A549 (cell line): ENCODE results near the gene CLPTM1. TPM values are rescaled to one million over a fixed set of nuclear protein-coding genes. Genes with fewer than 3 reads are reported as not detected.

Source experiments
- ATAC-seq, 2 experiments: fragments of 200-7000 bp in 1 of 2; fragments of >200 bp in 1 of 2; cut with Nextera tagmentation in 1 of 2; cut with Tn5 transposase in 1 of 2; 3 replicates each; pipeline versions ENCODE4 v1.8.0 to v1.9.1; 2018 to 2020; ENCODE audit warnings: mild to moderate bottlenecking in 1 of 2, moderate library complexity in 1 of 2
- CTCF ChIA-PET: fragments of 300-600 bp; sonication (Branson Sonifier 250); formaldehyde crosslinking; extraction: SDS; loops from one replicate; lab custom pipeline; 2021; ENCODE audit warnings: antibody characterized with exemption, inconsistent platforms; lab: Yijun Ruan, JAX
- POLR2A ChIA-PET: fragments of 350-600 bp; formaldehyde crosslinking; extraction: SDS; loops from one replicate; lab custom pipeline; 2021; ENCODE audit warnings: antibody characterized with exemption, inconsistent platforms; lab: Yijun Ruan, JAX
- DNase-seq, 2 experiments: peaks; one replicate each; pipeline versions ENCODE4 v3.0.0 to v3.0.0-alpha.2; 2011 to 2016; ENCODE audit warnings: low read depth in 1 of 2, low spot score in 1 of 2
- FAIRE-seq: peaks from 2 replicates; lab custom pipeline; 2011; peaks lifted over from hg19 to GRCh38; lab: Jason Lieb, UNC
- H3K27ac ChIP-seq, 2 experiments: fragments of >200 bp; sonication (Bioruptor Twin); formaldehyde crosslinking; 3 replicates each; pipeline ENCODE4 v1.5.1; 2016 to 2017
- H3K4me1 ChIP-seq: fragments of >200 bp; sonication (Bioruptor Twin); formaldehyde crosslinking; 3 replicates; pipeline ENCODE4 v1.6.1; 2016
- H3K4me2 ChIP-seq: fragments of >200 bp; sonication (Bioruptor Twin); formaldehyde crosslinking; 3 replicates; pipeline ENCODE4 v1.6.1; 2016
- H3K4me3 ChIP-seq: fragments of >200 bp; sonication (Bioruptor Twin); formaldehyde crosslinking; 3 replicates; pipeline ENCODE4 v1.5.1; 2016
- H3K9me3 ChIP-seq: fragments of >200 bp; sonication (Bioruptor Twin); formaldehyde crosslinking; 3 replicates; pipeline ENCODE4 v1.6.1; 2016
- BHLHE40 ChIP-seq: IDR thresholded peaks from 2 replicates; pipeline ENCODE4 v1.6.1; 2012; ENCODE audit warnings: low read depth, low read length, inconsistent platforms
- CBX8 ChIP-seq: fragments of 200-600 bp; sonication (generic); IDR thresholded peaks from 2 replicates; pipeline ENCODE4 v1.6.1; 2016
- EHF ChIP-seq: fragments of 250-450 bp; sonication (Bioruptor Pico); IDR thresholded peaks from 2 replicates; pipeline ENCODE4 v1.5.0; 2020; ENCODE audit warnings: mild to moderate bottlenecking
- ESRRA ChIP-seq: fragments of 150-350 bp; IDR thresholded peaks from 2 replicates; pipeline ENCODE4 v1.6.1; 2014; ENCODE audit warnings: mild to moderate bottlenecking, low read length, borderline replicate concordance
- GATA3 ChIP-seq: IDR thresholded peaks from 2 replicates; pipeline ENCODE4 v1.6.1; 2012; ENCODE audit warnings: borderline replicate concordance
- HES2 ChIP-seq: fragments of >200 bp; sonication (Bioruptor Twin); formaldehyde crosslinking; IDR thresholded peaks from 2 replicates; pipeline ENCODE4 v1.6.1; 2016
- HEYL ChIP-seq: fragments of 250-450 bp; sonication (Bioruptor Pico); IDR thresholded peaks from 2 replicates; pipeline ENCODE4 v1.8.0; 2021; ENCODE audit warnings: mild to moderate bottlenecking, moderate library complexity
- HOXB13 ChIP-seq: fragments of 250-450 bp; sonication (Bioruptor Pico); IDR thresholded peaks from 2 replicates; pipeline ENCODE4 v1.5.0; 2020; ENCODE audit warnings: low read depth, mild to moderate bottlenecking, moderate library complexity
- JUN ChIP-seq, 2 experiments: fragments of >200 bp; sonication (Bioruptor Twin); formaldehyde crosslinking; IDR thresholded peaks; 2 replicates in 1 of 2; 3 replicates in 1 of 2; pipeline ENCODE4 v1.6.1; 2016 to 2017
- KDM1A ChIP-seq: fragments of 200-600 bp; sonication (generic); IDR thresholded peaks from 2 replicates; pipeline ENCODE4 v1.6.1; 2016; ENCODE audit warnings: low read depth, mild to moderate bottlenecking
- MYC ChIP-seq: IDR thresholded peaks from 2 replicates; pipeline ENCODE4 v1.6.1; 2012; ENCODE audit warnings: mild to moderate bottlenecking, inconsistent platforms, low read length, improper control_type of control experiment, borderline replicate concordance
- NFE2L2 ChIP-seq: fragments of 150-350 bp; conservative IDR thresholded peaks from 2 replicates; pipeline ENCODE4 v1.6.1; 2014; ENCODE audit warnings: low read length
- PHF8 ChIP-seq: fragments of 200-600 bp; sonication (generic); IDR thresholded peaks from 2 replicates; pipeline ENCODE4 v1.6.1; 2016; ENCODE audit warnings: low read depth, mild to moderate bottlenecking, antibody characterized with exemption, moderate library complexity, borderline replicate concordance
- POLR2A ChIP-seq: IDR thresholded peaks from 2 replicates; pipeline ENCODE4 v1.6.1; 2012; ENCODE audit warnings: mild to moderate bottlenecking, low read length
- RARB ChIP-seq: fragments of 250-450 bp; sonication (Bioruptor Pico); IDR thresholded peaks from 2 replicates; pipeline ENCODE4 v1.8.0; 2021; ENCODE audit warnings: mild to moderate bottlenecking, moderate library complexity
- RCOR1 ChIP-seq: fragments of 150-350 bp; IDR thresholded peaks from 2 replicates; pipeline ENCODE4 v1.6.1; 2014; ENCODE audit warnings: antibody characterized with exemption, low read length, low read depth
- TP53 ChIP-seq: fragments of 250-450 bp; sonication (Bioruptor Pico); IDR thresholded peaks from 2 replicates; pipeline ENCODE4 v1.5.0; 2021; ENCODE audit warnings: mild to moderate bottlenecking, moderate library complexity
- ZFP36 ChIP-seq: fragments of 450-650 bp; IDR thresholded peaks from 2 replicates; pipeline ENCODE4 v1.6.1; 2014; ENCODE audit warnings: borderline replicate concordance; ENCODE audit not compliant: partially characterized antibody
- ZSCAN20 ChIP-seq: fragments of 250-450 bp; sonication (Bioruptor Pico); IDR thresholded peaks from 2 replicates; pipeline ENCODE4 v1.8.0; 2022; ENCODE audit warnings: mild to moderate bottlenecking, moderate library complexity
- WGBS: methylation state at CpG from one replicate; pipeline ENCODE4 v1.1.6; 2017; ENCODE audit errors: missing lambda C conversion rate; 5-methylcytosine and 5-hydroxymethylcytosine counted together
- polyA plus RNA-seq, 4 experiments: library from polyadenylated mRNA; depleted of rRNA in 3 of 4; stranded (reverse); fragments of >200 nt; fragmentation: RNase III in 1 of 4; extraction: RNeasy Plus Mini Kit Qiagen cat#74134 plus additional on column Dnase treatment in 1 of 4; gene quantifications; 2 replicates in 3 of 4; 3 replicates in 1 of 4; pipeline ENCODE4 v1.2.3, GENCODE V29; 2011 to 2017
- TF ChIP-seq, protein P1 (sequence below): IDR thresholded peaks from 2 replicates; pipeline ENCODE4 v1.6.1; 2012; ENCODE audit warnings: low read depth, borderline replicate concordance
- TF ChIP-seq, protein P2 (sequence below): fragments of >200 bp; sonication (Bioruptor Twin); formaldehyde crosslinking; IDR thresholded peaks from 3 replicates; pipeline ENCODE4 v1.6.1; 2016
- TF ChIP-seq, protein P3 (sequence below): fragments of 150-350 bp; IDR thresholded peaks from 2 replicates; pipeline ENCODE4 v1.6.1; 2014; ENCODE audit warnings: low read depth, mild to moderate bottlenecking, low read length
- TF ChIP-seq, protein P4 (sequence below): IDR thresholded peaks from 2 replicates; pipeline ENCODE4 v1.6.1; 2012

The CLPTM1 gene
- polyA plus RNA-seq, 2 of the 4 experiments (the other 2 are of a cell fraction), result 99.3 to 188 TPM

DNA sequence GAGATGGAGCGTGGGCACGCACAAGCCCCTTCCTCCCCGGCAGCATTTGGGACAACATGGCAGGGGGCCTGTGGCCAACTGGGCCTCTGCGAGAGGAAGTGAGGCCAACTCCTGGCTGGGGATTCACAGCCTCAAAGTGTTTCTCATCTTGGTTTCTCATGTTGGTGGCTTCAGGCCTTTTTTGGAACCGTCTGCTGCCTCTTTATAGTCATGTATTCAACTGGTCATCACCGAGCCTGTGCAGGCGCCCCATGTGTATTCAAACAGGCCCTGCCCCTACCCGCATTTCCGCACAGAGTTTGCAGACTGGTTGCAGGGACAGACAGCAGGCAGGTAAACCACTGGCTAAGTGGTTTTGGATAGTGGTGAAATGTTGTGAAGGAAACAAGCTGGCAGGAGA, 28.8 kb downstream of the CLPTM1 start (continued):
- TF ChIP-seq HES2 (no peak), KDM1A (no peak), ESRRA (no peak), PHF8 (no peak), GATA3 (no peak), EHF (CRISPR knock-in tag) (no peak), RARB (CRISPR knock-in tag) (no peak)
- TF ChIP-seq, protein P1, sequence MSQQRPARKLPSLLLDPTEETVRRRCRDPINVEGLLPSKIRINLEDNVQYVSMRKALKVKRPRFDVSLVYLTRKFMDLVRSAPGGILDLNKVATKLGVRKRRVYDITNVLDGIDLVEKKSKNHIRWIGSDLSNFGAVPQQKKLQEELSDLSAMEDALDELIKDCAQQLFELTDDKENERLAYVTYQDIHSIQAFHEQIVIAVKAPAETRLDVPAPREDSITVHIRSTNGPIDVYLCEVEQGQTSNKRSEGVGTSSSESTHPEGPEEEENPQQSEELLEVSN, result no peak
- TF ChIP-seq, protein P2, sequence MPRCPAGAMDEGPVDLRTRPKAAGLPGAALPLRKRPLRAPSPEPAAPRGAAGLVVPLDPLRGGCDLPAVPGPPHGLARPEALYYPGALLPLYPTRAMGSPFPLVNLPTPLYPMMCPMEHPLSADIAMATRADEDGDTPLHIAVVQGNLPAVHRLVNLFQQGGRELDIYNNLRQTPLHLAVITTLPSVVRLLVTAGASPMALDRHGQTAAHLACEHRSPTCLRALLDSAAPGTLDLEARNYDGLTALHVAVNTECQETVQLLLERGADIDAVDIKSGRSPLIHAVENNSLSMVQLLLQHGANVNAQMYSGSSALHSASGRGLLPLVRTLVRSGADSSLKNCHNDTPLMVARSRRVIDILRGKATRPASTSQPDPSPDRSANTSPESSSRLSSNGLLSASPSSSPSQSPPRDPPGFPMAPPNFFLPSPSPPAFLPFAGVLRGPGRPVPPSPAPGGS, result no peak

DNA sequence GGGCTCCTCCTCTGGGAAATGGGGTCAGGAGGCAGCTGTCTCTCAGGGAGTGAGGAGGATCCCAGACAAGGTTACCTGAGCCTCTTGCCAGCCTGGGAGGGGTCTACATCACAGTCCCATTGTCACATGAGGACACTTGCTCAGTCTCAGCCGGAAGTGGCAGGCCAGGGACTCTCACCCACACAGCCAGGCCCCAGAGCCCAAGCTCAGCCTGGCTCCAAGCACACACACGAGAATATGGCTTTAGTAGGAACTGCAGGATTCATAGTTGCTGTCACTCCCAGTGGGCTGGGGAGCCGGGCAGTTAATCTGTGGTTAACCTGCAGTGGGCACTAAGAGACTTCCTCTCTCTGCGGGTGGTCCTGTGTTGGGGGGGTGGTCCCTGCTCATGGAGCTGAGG, 30.3 kb downstream of the CLPTM1 start:
- H3K4me1 ChIP-seq, result no peaks in the 10 kb centered on the region
- POLR2A ChIA-PET, result interaction anchor here (1.3 kb wide), 1 partner anchor 16 kb away, joined by 4 read pairs; no protein-coding TSS in a partner anchor
- ATAC-seq, result no peak
- no peak overlapping the region for H3K27ac ChIP-seq
- H3K4me2 ChIP-seq, result no peak overlapping the region
- TF ChIP-seq ZFP36, result no peak
- no peak for TF ChIP-seq RCOR1
- no peak for TF ChIP-seq NFE2L2
- TF ChIP-seq TP53 (CRISPR knock-in tag), result no peak
- no peak for TF ChIP-seq HEYL
- TF ChIP-seq JUN (IDR thresholded peaks at IDR 0.05), result no peak
- DNase-seq, result no peak
- H3K4me3 ChIP-seq, result no peak overlapping the region
- CTCF ChIA-PET, result interaction anchor here (0.6 to 7.0 kb wide), 8 partner anchors 9 to 82 kb away, joined by 3 to 59 read pairs (median 4); partner anchors contain the start of gene RELB
- H3K9me3 ChIP-seq, result no peaks in the 10 kb centered on the region
- WGBS, result 89% methylated on average over 3 of the region's 4 CpGs
- no peak for FAIRE-seq

DNA sequence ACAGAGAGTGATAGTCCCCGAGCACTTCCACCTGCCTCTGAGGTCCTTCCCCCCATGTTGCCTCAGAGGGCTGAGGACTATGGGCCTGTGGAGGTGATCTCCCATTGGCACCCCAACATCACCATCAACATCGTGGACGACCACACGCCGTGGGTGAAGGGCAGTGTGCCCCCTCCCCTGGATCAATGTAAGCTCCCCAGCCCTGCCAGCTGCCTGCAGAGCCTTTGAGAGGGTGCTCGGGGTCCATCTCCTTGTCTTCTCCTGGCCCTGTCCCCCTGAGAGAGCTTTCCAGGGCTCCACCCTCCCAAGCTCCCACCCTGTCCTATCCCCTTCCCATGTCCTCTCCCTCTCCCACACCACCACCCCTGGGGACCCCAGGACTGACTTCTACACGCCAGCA, 31.2 kb downstream of the CLPTM1 start:
- WGBS, result 93% methylated on average over 7 of the region's 7 CpGs
- ATAC-seq (no peak), DNase-seq (no peak), FAIRE-seq (no peak)
- no peak for TF ChIP-seq RCOR1
- TF ChIP-seq EHF (CRISPR knock-in tag), result no peak
- no peak for TF ChIP-seq HOXB13 (CRISPR knock-in tag)
- no peak for TF ChIP-seq POLR2A
- ChIA-PET POLR2A (interaction anchor here (1.3 kb wide), 1 partner anchor 15 kb away, joined by 4 read pairs; no protein-coding TSS in a partner anchor), CTCF (interaction anchor here (1.0 to 7.0 kb wide), 6 partner anchors 10 to 75 kb away, joined by 3 to 59 read pairs (median 5); no protein-coding TSS in a partner anchor)
- no peak overlapping the region for H3K4me2 ChIP-seq
- H3K27ac ChIP-seq, result no peak overlapping the region
- H3K4me1 ChIP-seq, result no peaks in the 10 kb centered on the region
- H3K4me3 ChIP-seq, result no peak overlapping the region
- H3K9me3 ChIP-seq, result no peaks in the 10 kb centered on the region

DNA sequence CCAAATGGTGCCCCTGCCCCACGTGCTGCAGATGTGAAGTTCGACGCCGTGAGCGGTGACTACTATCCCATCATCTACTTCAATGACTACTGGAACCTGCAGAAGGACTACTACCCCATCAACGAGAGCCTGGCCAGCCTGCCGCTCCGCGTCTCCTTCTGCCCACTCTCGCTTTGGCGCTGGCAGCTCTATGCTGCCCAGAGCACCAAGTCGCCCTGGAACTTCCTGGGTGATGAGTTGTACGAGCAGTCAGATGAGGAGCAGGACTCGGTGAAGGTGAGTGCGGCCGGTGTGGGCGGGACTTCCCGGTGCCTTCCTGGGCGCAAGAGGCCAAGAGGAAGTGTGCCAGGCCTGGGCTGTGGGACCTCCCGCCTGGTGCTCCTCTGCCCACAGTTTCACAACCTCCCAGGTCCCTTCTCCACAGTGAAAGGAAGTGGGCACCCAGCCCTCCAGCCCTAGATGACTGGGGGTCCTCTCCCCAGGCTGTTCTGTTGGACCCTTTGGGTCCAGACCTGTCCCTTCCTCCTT, 32.0 kb downstream of the CLPTM1 start:
- FAIRE-seq (no peak), DNase-seq (no peak), ATAC-seq (no peak)
- 91% methylated on average over 20 of the region's 20 CpGs for WGBS
- H3K27ac ChIP-seq, result no peak overlapping the region
- CTCF ChIA-PET, result interaction anchor here (1.0 to 7.0 kb wide), 4 partner anchors 11 to 74 kb away, joined by 4 to 59 read pairs (median 6); no protein-coding TSS in a partner anchor
- POLR2A ChIA-PET, result no interaction called here
- no peak overlapping the region for H3K4me3 ChIP-seq
- H3K9me3 ChIP-seq, result no peaks in the 10 kb centered on the region
- no peaks in the 10 kb centered on the region for H3K4me1 ChIP-seq
- TF ChIP-seq ZFP36 (no peak), ZSCAN20 (CRISPR knock-in tag) (no peak), MYC (no peak), CBX8 (no peak), BHLHE40 (no peak)
- TF ChIP-seq, protein P3, sequence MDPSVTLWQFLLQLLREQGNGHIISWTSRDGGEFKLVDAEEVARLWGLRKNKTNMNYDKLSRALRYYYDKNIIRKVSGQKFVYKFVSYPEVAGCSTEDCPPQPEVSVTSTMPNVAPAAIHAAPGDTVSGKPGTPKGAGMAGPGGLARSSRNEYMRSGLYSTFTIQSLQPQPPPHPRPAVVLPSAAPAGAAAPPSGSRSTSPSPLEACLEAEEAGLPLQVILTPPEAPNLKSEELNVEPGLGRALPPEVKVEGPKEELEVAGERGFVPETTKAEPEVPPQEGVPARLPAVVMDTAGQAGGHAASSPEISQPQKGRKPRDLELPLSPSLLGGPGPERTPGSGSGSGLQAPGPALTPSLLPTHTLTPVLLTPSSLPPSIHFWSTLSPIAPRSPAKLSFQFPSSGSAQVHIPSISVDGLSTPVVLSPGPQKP, result no peak
- TF ChIP-seq, protein P4, sequence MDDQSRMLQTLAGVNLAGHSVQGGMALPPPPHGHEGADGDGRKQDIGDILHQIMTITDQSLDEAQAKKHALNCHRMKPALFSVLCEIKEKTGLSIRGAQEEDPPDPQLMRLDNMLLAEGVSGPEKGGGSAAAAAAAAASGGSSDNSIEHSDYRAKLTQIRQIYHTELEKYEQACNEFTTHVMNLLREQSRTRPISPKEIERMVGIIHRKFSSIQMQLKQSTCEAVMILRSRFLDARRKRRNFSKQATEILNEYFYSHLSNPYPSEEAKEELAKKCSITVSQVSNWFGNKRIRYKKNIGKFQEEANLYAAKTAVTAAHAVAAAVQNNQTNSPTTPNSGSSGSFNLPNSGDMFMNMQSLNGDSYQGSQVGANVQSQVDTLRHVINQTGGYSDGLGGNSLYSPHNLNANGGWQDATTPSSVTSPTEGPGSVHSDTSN, result no peak
- no peak overlapping the region for H3K4me2 ChIP-seq
